Liver (tissue), 9 donors: ENCODE measurements around the gene BTNL8. TPM values are rescaled to one million over a fixed set of nuclear protein-coding genes. Genes with fewer than 3 reads are reported as not detected.

Source experiments
- DNase-seq: peaks from one replicate; pipeline ENCODE4 v3.0.0-alpha.2; 2017; ENCODE audit warnings: low spot score
- H3K27ac ChIP-seq, 2 donors: one replicate each; pipeline ENCODE4 v1.7.0; 2013; ENCODE audit warnings: inconsistent platforms in 2 of 2, low read length in 2 of 2, control low read depth in 1 of 2, low read depth in 1 of 2, mild to moderate bottlenecking in 1 of 2
- H3K27me3 ChIP-seq, 4 donors: one replicate each; pipeline versions ENCODE4 v1.6.1 to v1.7.0; 2013; ENCODE audit warnings: low read length in 3 of 4, inconsistent platforms in 1 of 4, mild to moderate bottlenecking in 1 of 4, moderate library complexity in 1 of 4; ENCODE audit not compliant: control insufficient read depth in 4 of 4, insufficient read depth in 4 of 4
- H3K36me3 ChIP-seq, 4 donors: one replicate each; pipeline versions ENCODE4 v1.6.1 to v1.7.0; 2013; ENCODE audit warnings: low read length in 3 of 4, mild to moderate bottlenecking in 3 of 4, low read depth in 1 of 4, moderate library complexity in 1 of 4; ENCODE audit not compliant: control insufficient read depth in 4 of 4, insufficient read depth in 3 of 4
- H3K4me1 ChIP-seq, 4 donors: one replicate each; pipeline versions ENCODE4 v1.6.1 to v1.7.0; 2013; ENCODE audit warnings: low read length in 3 of 4, mild to moderate bottlenecking in 3 of 4, moderate library complexity in 1 of 4; ENCODE audit not compliant: control insufficient read depth in 4 of 4, insufficient read depth in 4 of 4
- H3K4me3 ChIP-seq, 3 donors: one replicate each; pipeline versions ENCODE4 v1.6.1 to v1.7.0; 2013; ENCODE audit warnings: low read length in 3 of 3, control low read depth in 1 of 3, low read depth in 1 of 3, mild to moderate bottlenecking in 1 of 3
- H3K9ac ChIP-seq, 2 donors: one replicate each; pipeline ENCODE4 v1.7.0; 2013; ENCODE audit warnings: low read length in 2 of 2, mild to moderate bottlenecking in 2 of 2, moderate library complexity in 2 of 2, control low read depth in 1 of 2, low read depth in 1 of 2
- H3K9me3 ChIP-seq, 4 donors: one replicate each; pipeline versions ENCODE4 v1.6.1 to v1.7.0; 2013; ENCODE audit warnings: low read length in 3 of 4; ENCODE audit not compliant: control insufficient read depth in 4 of 4
- ATF3 ChIP-seq: IDR thresholded peaks from 2 replicates; pipeline ENCODE4 v1.6.1; 2016; ENCODE audit warnings: antibody characterized with exemption
- CTCF ChIP-seq: fragments of 150-350 bp; IDR thresholded peaks from 2 replicates; pipeline ENCODE4 v1.5.1; 2017; ENCODE audit warnings: improper control_type of control experiment, low read depth, low read length; ENCODE audit not compliant: missing input control
- EGR1 ChIP-seq, 2 donors: IDR thresholded peaks; 2 replicates each; pipeline ENCODE4 v1.6.1; 2016 to 2018; ENCODE audit warnings: antibody characterized with exemption in 2 of 2, low read depth in 2 of 2
- FOXA1 ChIP-seq: IDR thresholded peaks from 2 replicates; pipeline ENCODE4 v1.6.1; 2016; ENCODE audit warnings: antibody characterized with exemption
- FOXA2 ChIP-seq: IDR thresholded peaks from 2 replicates; pipeline ENCODE4 v1.6.1; 2016; ENCODE audit warnings: antibody characterized with exemption
- GABPA ChIP-seq, 2 donors: IDR thresholded peaks in 1 of 2; conservative IDR thresholded peaks in 1 of 2; 2 replicates each; pipeline ENCODE4 v1.6.1; 2016; ENCODE audit warnings: antibody characterized with exemption in 2 of 2, mild to moderate bottlenecking in 1 of 2, moderate library complexity in 1 of 2
- JUND ChIP-seq, 2 donors: IDR thresholded peaks; 2 replicates each; pipeline ENCODE4 v1.6.1; 2016; ENCODE audit warnings: antibody characterized with exemption in 2 of 2
- MAX ChIP-seq: IDR thresholded peaks from 2 replicates; pipeline ENCODE4 v1.6.1; 2016; ENCODE audit warnings: antibody characterized with exemption
- NR2F2 ChIP-seq: IDR thresholded peaks from 2 replicates; pipeline ENCODE4 v1.6.1; 2016; ENCODE audit warnings: antibody characterized with exemption
- REST ChIP-seq: IDR thresholded peaks from 2 replicates; pipeline ENCODE4 v1.6.1; 2016; ENCODE audit warnings: antibody characterized with exemption, mild to moderate bottlenecking
- RXRA ChIP-seq, 2 donors: IDR thresholded peaks; 2 replicates each; pipeline ENCODE4 v1.6.1; 2017 to 2018; ENCODE audit warnings: antibody characterized with exemption in 2 of 2, mild to moderate bottlenecking in 1 of 2
- SP1 ChIP-seq: IDR thresholded peaks from 2 replicates; pipeline ENCODE4 v1.6.1; 2018; ENCODE audit warnings: antibody characterized with exemption, mild to moderate bottlenecking
- TAF1 ChIP-seq: conservative IDR thresholded peaks from 2 replicates; pipeline ENCODE4 v1.6.1; 2016; ENCODE audit warnings: antibody characterized with exemption, mild to moderate bottlenecking
- ZBTB33 ChIP-seq: IDR thresholded peaks from 2 replicates; pipeline ENCODE4 v1.6.1; 2016; ENCODE audit warnings: antibody characterized with exemption
- WGBS: extraction: QIAGEN DNeasy Blood & Tissue Kit; methylation state at CpG from one replicate; pipeline ENCODE4 v1.1.7; 2013; 5-methylcytosine and 5-hydroxymethylcytosine counted together
- polyA plus RNA-seq, 2 donors: library from polyadenylated mRNA; stranded (reverse) in 1 of 2; unstranded in 1 of 2; fragments of 200-250 nt in 1 of 2; fragments of >200 nt in 1 of 2; fragmentation: Nextera tagmentation in 1 of 2; extraction: Ambion mirVana in 1 of 2; gene quantifications; one replicate each; pipeline versions ENCODE4 v1.2.1 to v1.2.3, GENCODE V29; 2013 to 2015
- total RNA-seq, 2 donors: library from RNA; depleted of rRNA; stranded (reverse); fragments of >200 nt; gene quantifications; one replicate each; pipeline ENCODE4 v1.2.3, GENCODE V29; 2014
- donor health status: healthy.
- donor health status: healthy.
- donor health status: healthy.
- donor health status: healthy.
- donor health status: healthy.

The BTNL8 gene
- total and polyA plus RNA-seq, 4 donors, result 0.14 to 0.67 (median 0.56) TPM

GRCh38 chr5:180865981-180866695, 32.8 kb upstream of the BTNL8 start:
- no peak overlapping the region for H3K9ac ChIP-seq
- peaks cover 0 to 5% (median 1%) of the 10 kb centered on the region in 4 donors for H3K4me1 ChIP-seq
- no peaks in the 10 kb centered on the region for H3K9me3 ChIP-seq
- H3K4me3 ChIP-seq, result no peak overlapping the region
- 54% methylated on average over 5 of the region's 5 CpGs for WGBS
- no peaks in the 10 kb centered on the region for H3K36me3 ChIP-seq
- H3K27me3 ChIP-seq, result no peaks in the 10 kb centered on the region
- no peak for DNase-seq
- no peak overlapping the region for H3K27ac ChIP-seq
- TF ChIP-seq NR2F2 (no peak), ATF3 (no peak), JUND (IDR thresholded peaks at IDR 0.05) (no peak), FOXA1 (no peak), REST (no peak), TAF1 (no peak), CTCF (no peak), SP1 (no peak), GABPA (IDR thresholded peaks at IDR 0.05 in 1 of 2, conservative IDR thresholded peaks at IDR 0.05 in 1 of 2) (no peak), MAX (no peak)

GRCh38 chr5:180866985-180867384, 32.0 kb upstream of the BTNL8 start:
- Histone ChIP-seq H3K4me1 (peaks cover 0 to 3% (median 0%) of the 10 kb centered on the region in 4 donors), H3K36me3 (no peaks in the 10 kb centered on the region), H3K27ac (no peak overlapping the region), H3K4me3 (no peak overlapping the region), H3K27me3 (no peaks in the 10 kb centered on the region), H3K9ac (no peak overlapping the region), H3K9me3 (no peaks in the 10 kb centered on the region)
- no peak for DNase-seq
- WGBS, result 80% methylated on average over 10 of the region's 10 CpGs
- TF ChIP-seq SP1 (no peak), MAX (no peak), GABPA (IDR thresholded peaks at IDR 0.05 in 1 of 2, conservative IDR thresholded peaks at IDR 0.05 in 1 of 2) (no peak), FOXA2 (no peak), CTCF (no peak), NR2F2 (no peak), JUND (IDR thresholded peaks at IDR 0.05) (no peak), RXRA (IDR thresholded peaks at IDR 0.05) (no peak), TAF1 (no peak), REST (no peak), FOXA1 (no peak), EGR1 (IDR thresholded peaks at IDR 0.05; ENCODE audit: low read depth in 2 of 2) (no peak), ZBTB33 (no peak), ATF3 (no peak)
